HEK293T (cell line): Measurements from ENCODE around the gene MAN1B1.

Source experiments
- BHLHE40 ChIP-seq: fragments of 450-650 bp; IDR thresholded peaks from 2 replicates; pipeline ENCODE4 v1.6.1; 2016; ENCODE audit warnings: mild to moderate bottlenecking, moderate library complexity, borderline replicate concordance
- HDGF ChIP-seq: fragments of 450-650 bp; IDR thresholded peaks from 2 replicates; pipeline ENCODE4 v1.6.1; 2017; ENCODE audit warnings: antibody characterized with exemption, borderline replicate concordance
- SP1 ChIP-seq: fragments of 450-650 bp; IDR thresholded peaks from 2 replicates; pipeline ENCODE4 v1.6.1; 2017
- SUZ12 ChIP-seq: fragments of 450-650 bp; IDR thresholded peaks from 2 replicates; pipeline ENCODE4 v1.6.1; 2016; ENCODE audit warnings: mild to moderate bottlenecking
- TARDBP ChIP-seq: fragments of 450-650 bp; IDR thresholded peaks from 2 replicates; pipeline ENCODE4 v1.6.1; 2016
- ZNF384 ChIP-seq: fragments of 450-650 bp; IDR thresholded peaks from 2 replicates; pipeline ENCODE4 v1.6.1; 2016

DNA sequence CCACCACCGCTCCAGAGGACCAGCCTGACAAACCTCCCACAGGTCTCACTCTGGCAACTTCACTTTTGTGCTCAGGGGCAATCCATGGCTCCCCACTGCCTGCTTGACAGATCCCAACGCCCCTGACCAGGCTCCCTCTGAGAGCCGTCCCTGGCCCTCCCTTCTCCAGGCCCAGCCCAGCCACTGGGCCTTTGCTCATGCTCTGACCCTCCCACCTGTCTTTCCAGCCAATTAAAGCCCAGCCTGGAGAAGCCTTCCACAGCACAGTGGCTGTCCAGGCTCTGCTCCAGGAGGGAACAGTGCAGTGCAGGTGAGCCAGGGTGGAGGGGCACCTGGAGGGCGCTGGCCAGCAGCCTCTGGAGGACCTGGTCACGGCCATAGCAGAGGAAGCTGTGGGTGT, 36.2 kb upstream of the MAN1B1 start:
- TF ChIP-seq BHLHE40 (no peak), SUZ12 (no peak), HDGF (no peak), SP1 (no peak), ZNF384 (no peak), TARDBP (no peak)
